LNCAP (cell line): ENCODE data around the gene PTGER2.

Source experiments
- TF ChIP-seq, protein P1 (sequence below): fragments of 450-650 bp; IDR thresholded peaks from 2 replicates; pipeline ENCODE4 v1.5.1; 2017; ENCODE audit warnings: mild to moderate bottlenecking

Gene PTGER2

DNA sequence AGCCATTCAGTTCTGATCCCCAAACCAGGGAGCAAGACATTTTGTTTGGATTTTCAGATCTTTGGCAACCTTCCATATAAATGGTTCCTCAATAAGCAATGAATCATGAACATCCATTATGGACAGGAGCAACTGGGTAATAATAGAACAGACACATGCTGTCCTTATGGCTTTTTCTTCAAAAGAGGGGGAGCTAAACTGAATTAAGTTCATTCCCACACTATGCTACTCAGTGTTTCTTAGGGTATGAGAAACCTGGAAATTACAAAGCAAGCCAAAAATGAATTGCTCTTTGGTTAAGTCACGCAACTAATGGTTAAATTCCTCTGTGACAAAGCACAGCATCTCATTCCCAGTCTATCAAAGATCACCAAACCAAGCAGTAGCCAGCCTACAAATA is 51.0 kb downstream of the PTGER2 start:
- TF ChIP-seq, protein P1, sequence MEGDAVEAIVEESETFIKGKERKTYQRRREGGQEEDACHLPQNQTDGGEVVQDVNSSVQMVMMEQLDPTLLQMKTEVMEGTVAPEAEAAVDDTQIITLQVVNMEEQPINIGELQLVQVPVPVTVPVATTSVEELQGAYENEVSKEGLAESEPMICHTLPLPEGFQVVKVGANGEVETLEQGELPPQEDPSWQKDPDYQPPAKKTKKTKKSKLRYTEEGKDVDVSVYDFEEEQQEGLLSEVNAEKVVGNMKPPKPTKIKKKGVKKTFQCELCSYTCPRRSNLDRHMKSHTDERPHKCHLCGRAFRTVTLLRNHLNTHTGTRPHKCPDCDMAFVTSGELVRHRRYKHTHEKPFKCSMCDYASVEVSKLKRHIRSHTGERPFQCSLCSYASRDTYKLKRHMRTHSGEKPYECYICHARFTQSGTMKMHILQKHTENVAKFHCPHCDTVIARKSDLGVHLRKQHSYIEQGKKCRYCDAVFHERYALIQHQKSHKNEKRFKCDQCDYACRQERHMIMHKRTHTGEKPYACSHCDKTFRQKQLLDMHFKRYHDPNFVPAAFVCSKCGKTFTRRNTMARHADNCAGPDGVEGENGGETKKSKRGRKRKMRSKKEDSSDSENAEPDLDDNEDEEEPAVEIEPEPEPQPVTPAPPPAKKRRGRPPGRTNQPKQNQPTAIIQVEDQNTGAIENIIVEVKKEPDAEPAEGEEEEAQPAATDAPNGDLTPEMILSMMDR = no peak

DNA sequence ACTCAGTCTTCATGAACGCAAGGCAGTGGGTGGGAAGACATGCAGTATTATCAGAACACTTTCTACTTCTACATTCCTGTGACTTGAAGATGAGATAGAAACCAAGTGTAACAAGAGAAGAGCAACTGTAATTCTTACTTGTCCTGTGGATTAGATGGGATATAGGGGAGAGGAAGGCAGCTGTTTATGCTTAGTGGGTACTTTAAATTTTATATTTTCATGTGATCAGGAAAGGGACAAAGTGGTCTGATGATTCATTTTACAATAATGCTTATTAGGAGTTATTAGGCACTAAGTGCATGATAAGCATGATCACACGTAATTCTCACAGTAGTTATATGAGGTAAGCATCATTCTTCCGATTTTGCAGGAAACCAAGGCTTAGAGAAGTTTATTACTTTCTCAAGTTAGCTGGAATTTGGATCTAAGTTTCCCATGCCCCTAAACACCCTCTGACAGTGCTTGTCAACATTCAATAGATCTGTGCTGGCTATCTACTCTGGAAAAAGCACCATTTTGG is 52.7 kb downstream of the PTGER2 start:
- TF ChIP-seq, protein P1 = no peak

DNA sequence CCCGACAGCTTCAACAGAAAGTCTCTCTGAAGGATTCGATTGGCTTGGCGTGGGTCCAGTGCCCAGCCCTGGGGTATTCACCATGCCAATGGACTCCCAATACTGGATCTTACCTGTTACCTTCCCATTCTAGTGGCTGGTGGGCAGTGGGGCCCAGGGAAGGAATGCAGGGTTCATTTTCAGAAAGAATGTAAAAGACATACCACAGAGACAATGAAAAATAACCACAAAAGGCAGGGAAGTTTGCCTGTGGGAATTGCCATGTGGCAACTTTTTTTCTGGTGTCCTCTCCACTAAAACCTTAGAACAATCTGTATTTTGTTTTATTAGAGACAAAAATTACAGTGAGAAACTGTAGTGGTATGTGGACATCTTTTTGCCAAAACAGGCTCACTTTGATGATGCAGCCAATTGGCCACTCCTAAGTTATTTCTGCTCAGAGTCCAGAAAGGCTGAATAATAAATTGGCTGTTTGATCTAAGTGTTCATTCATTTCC is 55.2 kb downstream of the PTGER2 start:
- TF ChIP-seq, protein P1 = no peak

DNA sequence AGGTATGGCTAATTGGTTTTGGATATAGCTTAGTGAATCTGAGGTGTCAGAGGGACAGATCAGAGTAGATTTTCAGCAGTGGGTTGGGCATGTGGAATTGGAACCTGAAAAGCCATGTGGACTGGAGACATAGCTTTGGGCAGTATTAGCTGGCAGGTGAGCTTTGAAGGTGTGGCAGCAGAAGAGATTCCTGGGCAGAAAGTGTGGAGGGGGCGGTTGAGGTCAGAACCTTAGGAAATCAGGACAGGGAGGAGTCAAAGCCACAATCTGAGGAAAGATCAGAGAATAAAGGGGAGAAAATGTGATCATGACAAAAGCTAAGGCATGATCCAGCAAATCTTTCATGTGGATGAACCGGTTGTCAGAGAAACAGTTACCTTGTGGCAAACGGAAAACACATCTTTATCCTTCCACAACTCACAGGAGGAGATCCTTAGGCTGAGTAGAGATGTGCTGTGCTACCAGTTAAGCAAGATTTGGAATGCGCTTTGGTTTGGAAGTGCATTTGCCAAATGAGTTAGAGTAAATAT is 56.4 kb downstream of the PTGER2 start:
- TF ChIP-seq, protein P1 = no peak

DNA sequence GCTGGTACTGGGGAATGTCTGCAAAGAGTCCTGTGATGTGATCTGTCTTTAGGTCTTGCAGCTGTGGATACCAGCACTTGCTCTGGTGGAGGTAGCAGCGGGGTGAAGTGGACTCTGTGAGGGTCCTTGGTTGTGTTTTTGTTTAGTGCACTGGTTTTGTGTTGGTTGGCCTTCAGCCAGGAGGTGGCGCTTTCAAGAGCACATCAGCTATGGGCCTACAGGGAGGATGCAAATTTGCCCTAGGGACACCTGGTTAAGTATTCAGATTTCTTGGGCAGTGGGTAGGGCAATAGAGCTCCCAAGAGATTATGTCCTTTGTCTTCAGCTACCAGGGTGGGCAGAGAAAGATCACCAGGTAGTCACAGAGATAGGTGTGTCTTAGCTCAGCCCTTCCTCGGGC is 63.8 kb downstream of the PTGER2 start:
- TF ChIP-seq, protein P1 = no peak
